Stimulated activated CD4-positive, alpha-beta T cell treated with anti-CD3 and anti-CD28 coated beads, Interleukin-4, amount 100 ng/mL, for 48 hours (primary cell): ENCODE data around the gene CFAP74.
"Not testable (repeated sequence)": the region's sequence is repeated elsewhere in the genome, so short reads cannot be mapped to it uniquely, and the experiment has no call there.

Source experiments
- DNase-seq, 2 donors: peaks; one replicate each; pipeline ENCODE4 v3.0.0-alpha.2; 2020; ENCODE audit warnings: low read depth in 2 of 2

CFAP74 gene

GRCh38 chr1:1946540-1946939 is 57.0 kb downstream of the CFAP74 start:
- no peak for DNase-seq

GRCh38 chr1:1945782-1946393 is 57.7 kb downstream of the CFAP74 start:
- no peak for DNase-seq

- peak; percentile 40 to 54 for DNase-seq
Measured at GRCh38 chr1:1943834-1944570, 59.6 kb downstream of the CFAP74 start.

GRCh38 chr1:1942753-1943656 is 60.6 kb downstream of the CFAP74 start:
- no peak for DNase-seq

GRCh38 chr1:1941868-1942752 is 61.5 kb downstream of the CFAP74 start:
- DNase-seq: no peak

- no peak for DNase-seq
Measured at GRCh38 chr1:1941211-1941841, 62.3 kb downstream of the CFAP74 start.

GRCh38 chr1:1940123-1940425 is 63.5 kb downstream of the CFAP74 start:
- DNase-seq: no peak

- DNase-seq: no peak
Measured at GRCh38 chr1:1939296-1940122, 64.1 kb downstream of the CFAP74 start.

- no peak for DNase-seq
Measured at GRCh38 chr1:1938613-1939295, 64.8 kb downstream of the CFAP74 start.

- no peak for DNase-seq
Measured at GRCh38 chr1:1938276-1938573, 65.4 kb downstream of the CFAP74 start.

- no peak for DNase-seq
Measured at GRCh38 chr1:1937549-1938275, 65.9 kb downstream of the CFAP74 start.

- DNase-seq: no peak
Measured at GRCh38 chr1:1937061-1937460, 66.5 kb downstream of the CFAP74 start.

GRCh38 chr1:1934848-1935247 is 68.7 kb downstream of the CFAP74 start:
- not testable (repeated sequence) for DNase-seq

- no peak for DNase-seq
Measured at GRCh38 chr1:1929639-1930545, 73.7 kb downstream of the CFAP74 start.

GRCh38 chr1:1929102-1929638 is 74.4 kb downstream of the CFAP74 start:
- no peak for DNase-seq

- no peak for DNase-seq
Measured at GRCh38 chr1:1928231-1929101, 75.1 kb downstream of the CFAP74 start.

- no peak for DNase-seq
Measured at GRCh38 chr1:1927751-1928150, 75.8 kb downstream of the CFAP74 start.
